ENCODE results near the gene GPR152.
"Not testable (repeated sequence)": the region's sequence is repeated elsewhere in the genome, so short reads cannot be mapped to it uniquely, and the experiment has no call there.

Gene GPR152

DNA sequence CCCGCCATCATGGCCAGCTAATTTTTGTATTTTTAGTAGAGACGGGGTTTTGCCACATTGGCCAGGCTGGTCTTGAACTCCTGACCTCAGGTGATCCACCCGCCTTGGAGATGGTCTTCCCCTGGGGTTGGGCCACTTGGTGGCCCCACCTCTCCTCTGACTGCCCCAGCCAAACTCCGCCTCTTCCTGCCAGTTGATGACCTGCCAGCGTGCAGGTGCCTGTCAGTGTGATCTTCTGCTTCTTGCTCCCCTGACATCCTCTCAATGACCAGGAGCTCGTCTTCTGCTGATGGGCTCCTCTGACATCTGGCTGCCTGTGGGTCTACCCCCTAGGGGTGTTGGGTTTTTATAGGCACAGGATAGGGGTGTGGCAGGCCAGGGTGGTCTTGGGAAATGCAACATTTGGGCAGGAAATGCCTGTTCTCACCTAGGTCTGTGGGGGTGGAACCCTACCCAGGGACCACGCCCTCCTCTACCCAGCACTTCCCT is 33.4 kb upstream of the GPR152 start:
- peaks cover 20% of the 10 kb centered on the region for H3K36me3 ChIP-seq (ENCODE audit: control insufficient read depth, insufficient read depth, low read length)
- H3K9me3 ChIP-seq (ENCODE audit: control insufficient read depth, insufficient read depth, low read length); H3K4me3 ChIP-seq (ENCODE audit: low read depth, low read length); H3K9ac ChIP-seq (ENCODE audit: low read depth, low read length); H3K4me1 ChIP-seq (ENCODE audit: control insufficient read depth, insufficient read depth, low read length); H3K27me3 ChIP-seq (ENCODE audit: control insufficient read depth, insufficient read depth, low read length); H3K27ac ChIP-seq (ENCODE audit: low read depth, low read length): not testable (repeated sequence)

DNA sequence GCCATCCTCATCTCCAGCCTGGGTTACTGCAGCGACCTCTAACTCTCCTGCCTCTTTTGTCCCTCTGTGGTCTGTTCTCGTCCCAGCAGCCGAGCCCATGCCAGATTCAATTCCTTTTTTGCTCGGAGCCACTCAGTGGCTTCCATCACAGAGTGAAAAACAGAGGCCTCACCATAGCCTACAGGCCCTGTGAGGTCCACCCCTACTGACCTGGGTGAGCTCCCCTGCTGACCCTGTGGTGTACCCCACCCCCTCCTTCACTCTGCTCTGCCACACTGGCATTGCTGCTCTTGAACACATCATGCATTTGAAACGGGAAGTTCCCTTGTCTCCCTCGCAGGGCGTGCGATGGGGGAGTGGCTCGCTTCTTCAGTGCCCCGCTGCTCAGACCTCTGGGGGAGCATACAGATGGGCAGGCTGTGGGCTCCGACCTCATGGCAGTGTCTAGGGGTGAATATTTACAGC is 32.4 kb upstream of the GPR152 start:
- Histone ChIP-seq H3K4me1 (ENCODE audit: control insufficient read depth, insufficient read depth, low read length) (no peaks in the 10 kb centered on the region; the same call in 1 of the 2 replicates), H3K36me3 (ENCODE audit: control insufficient read depth, insufficient read depth, low read length) (peaks cover 10% of the 10 kb centered on the region; the same call in 1 of the 2 replicates), H3K27me3 (ENCODE audit: control insufficient read depth, insufficient read depth, low read length) (peaks cover 8% of the 10 kb centered on the region), H3K9ac (ENCODE audit: low read depth, low read length) (no peak overlapping the region), H3K9me3 (ENCODE audit: control insufficient read depth, insufficient read depth, low read length) (no peaks in the 10 kb centered on the region), H3K4me3 (ENCODE audit: low read depth, low read length) (no peak overlapping the region), H3K27ac (ENCODE audit: low read depth, low read length) (no peak overlapping the region)

DNA sequence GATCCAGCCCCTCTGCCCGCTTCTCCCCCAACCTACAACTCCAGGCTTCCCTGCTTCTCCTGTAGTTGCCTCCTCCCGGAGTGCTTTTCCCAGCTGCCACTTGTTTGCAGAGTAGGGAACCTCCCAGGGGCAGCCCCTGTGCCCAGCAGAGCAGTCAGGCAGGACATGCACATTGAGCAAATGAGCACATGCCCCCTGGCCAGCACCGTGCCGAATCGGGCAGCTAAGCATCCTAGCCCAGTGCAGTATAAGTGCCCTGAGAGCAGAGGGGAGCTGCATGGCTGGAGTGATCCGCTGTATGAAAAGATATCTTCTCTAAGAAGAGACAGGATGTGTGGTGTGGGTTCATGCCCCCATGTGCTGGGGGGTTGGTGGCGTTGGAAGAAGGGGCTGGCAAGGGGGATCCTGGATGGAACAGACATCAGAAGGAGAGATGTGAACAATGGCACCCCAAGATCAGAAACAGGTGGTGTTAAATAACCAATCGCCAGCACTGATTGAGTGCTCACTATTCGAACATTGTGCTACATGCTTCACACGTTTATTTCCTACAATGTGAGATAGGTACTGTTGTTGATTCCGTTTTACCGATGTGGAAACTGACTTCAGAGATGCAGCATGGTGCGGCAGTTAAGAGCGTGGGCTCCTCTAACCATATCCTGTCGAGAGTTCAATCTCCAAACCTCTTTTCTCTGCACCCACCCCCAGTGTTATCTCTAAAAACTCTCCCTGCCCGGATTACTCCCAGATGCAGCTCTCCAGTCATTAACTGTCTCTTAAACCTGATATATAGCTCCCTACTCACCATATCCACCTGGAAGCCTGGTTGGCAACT is 31.5 kb upstream of the GPR152 start:
- H3K9ac ChIP-seq (ENCODE audit: low read depth, low read length), result no peak overlapping the region
- H3K27ac ChIP-seq (ENCODE audit: low read depth, low read length), result no peak overlapping the region

DNA sequence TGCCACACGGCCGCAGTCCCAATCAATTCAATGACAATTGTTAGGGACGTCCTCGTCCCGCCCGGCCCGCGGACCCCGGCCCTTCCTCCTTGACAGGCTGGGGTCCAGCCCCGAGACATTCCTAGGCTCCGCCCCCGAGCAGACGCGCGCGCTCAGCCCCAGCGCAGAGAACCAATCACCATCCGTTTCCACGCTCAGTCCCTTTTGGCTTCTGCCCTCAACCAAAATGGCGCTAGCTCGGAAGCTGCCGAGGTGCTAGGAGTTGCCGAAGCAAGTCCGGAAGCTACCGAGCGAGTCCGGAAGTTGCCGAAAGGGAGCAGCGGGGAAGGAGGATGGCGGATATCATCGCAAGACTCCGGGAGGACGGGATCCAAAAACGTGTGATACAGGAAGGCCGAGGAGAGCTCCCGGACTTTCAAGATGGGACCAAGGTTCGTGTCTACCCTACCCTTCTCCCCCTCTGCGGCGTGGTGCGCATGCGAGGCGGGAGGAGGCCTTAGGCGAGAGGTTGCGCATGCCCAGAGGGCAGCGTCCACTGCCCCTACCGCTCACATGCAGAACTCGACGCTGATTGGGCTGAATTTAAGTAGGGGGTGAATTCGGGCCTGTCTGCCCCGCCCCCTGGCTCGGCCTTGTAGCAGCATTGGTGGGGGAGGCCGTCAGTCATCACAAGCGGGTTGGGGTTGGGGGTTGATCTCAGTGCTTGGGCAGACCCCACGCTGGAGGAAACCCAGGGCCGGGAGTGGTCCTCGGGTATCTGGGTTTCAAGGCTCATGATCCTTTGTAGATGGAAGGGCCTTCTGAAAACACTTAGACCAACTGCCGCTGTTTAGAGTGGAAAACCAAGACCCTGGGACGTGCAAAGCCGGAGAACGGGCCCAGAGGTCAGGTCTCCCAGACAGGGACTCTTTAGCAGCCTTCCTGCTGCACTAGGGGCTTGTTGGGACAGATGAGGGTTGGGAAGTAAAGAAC is 30.6 kb upstream of the GPR152 start, which contains the start of gene AIP:
Gene AIP, plus strand, starts transcription at position 200 of the 972 bp plus-strand sequence. Its CDS starts 133 bp downstream, at position 333.
- Histone ChIP-seq H3K9ac (ENCODE audit: low read depth, low read length) (peak within 1 kb of the TSS; percentile 70), H3K9me3 (ENCODE audit: control insufficient read depth, insufficient read depth, low read length) (no peaks in the 10 kb centered on the region), H3K4me1 (ENCODE audit: control insufficient read depth, insufficient read depth, low read length) (no peaks in the 10 kb centered on the region; the same call in 1 of the 2 replicates), H3K27me3 (ENCODE audit: control insufficient read depth, insufficient read depth, low read length) (peaks cover 8% of the 10 kb centered on the region), H3K36me3 (ENCODE audit: control insufficient read depth, insufficient read depth, low read length) (peaks cover 3% of the 10 kb centered on the region; the same call in 1 of the 2 replicates), H3K4me3 (ENCODE audit: low read depth, low read length) (peak within 1 kb of the TSS; percentile 63), H3K27ac (ENCODE audit: low read depth, low read length) (peak within 1 kb of the TSS; percentile 56)

More for the DNA sequence above, 31.5 kb upstream of the GPR152 start:
- H3K4me3 ChIP-seq (ENCODE audit: low read depth, low read length), result no peak overlapping the region
- H3K27me3 ChIP-seq (ENCODE audit: control insufficient read depth, insufficient read depth, low read length), result peaks cover 8% of the 10 kb centered on the region
- no peaks in the 10 kb centered on the region for H3K9me3 ChIP-seq (ENCODE audit: control insufficient read depth, insufficient read depth, low read length)
- H3K36me3 ChIP-seq (ENCODE audit: control insufficient read depth, insufficient read depth, low read length), result peaks cover 3% of the 10 kb centered on the region; the same call in 1 of the 2 replicates
- no peaks in the 10 kb centered on the region; the same call in 1 of the 2 replicates for H3K4me1 ChIP-seq (ENCODE audit: control insufficient read depth, insufficient read depth, low read length)

DNA sequence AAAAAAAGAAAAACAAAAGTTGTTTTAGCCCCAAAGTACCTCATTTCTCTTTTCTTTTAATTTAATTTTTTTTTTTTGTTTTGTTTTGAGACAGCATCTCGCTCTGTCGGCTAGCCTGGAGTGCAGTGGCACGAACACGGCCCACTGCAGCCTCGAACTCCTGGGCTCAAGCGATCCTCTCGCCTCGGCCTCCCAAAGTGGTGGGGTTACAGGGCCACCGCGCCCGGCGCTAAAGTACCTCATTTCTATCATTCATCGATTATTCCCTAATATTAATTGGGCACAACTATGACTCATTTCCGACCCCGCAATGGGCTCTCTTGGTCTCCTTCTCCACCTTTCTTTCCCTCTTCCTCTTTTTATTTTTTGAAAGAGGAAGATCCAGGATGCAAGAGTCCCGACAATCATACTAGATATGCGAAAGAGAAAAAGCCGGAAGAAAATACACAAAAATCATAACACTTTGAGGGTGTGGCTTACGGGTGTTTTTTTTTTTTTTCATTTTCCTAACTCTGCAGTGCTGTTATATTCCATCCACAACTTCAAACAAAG is 29.8 kb upstream of the GPR152 start:
- peak overlapping the region; percentile 63 for H3K4me3 ChIP-seq (ENCODE audit: low read depth, low read length)
- H3K36me3 ChIP-seq (ENCODE audit: control insufficient read depth, insufficient read depth, low read length), result no peaks in the 10 kb centered on the region
- no peaks in the 10 kb centered on the region for H3K9me3 ChIP-seq (ENCODE audit: control insufficient read depth, insufficient read depth, low read length)
- H3K9ac ChIP-seq (ENCODE audit: low read depth, low read length), result no peak overlapping the region
- H3K27ac ChIP-seq (ENCODE audit: low read depth, low read length), result no peak overlapping the region
- no peaks in the 10 kb centered on the region; the same call in 1 of the 2 replicates for H3K4me1 ChIP-seq (ENCODE audit: control insufficient read depth, insufficient read depth, low read length)
- H3K27me3 ChIP-seq (ENCODE audit: control insufficient read depth, insufficient read depth, low read length), result peaks cover 8% of the 10 kb centered on the region

DNA sequence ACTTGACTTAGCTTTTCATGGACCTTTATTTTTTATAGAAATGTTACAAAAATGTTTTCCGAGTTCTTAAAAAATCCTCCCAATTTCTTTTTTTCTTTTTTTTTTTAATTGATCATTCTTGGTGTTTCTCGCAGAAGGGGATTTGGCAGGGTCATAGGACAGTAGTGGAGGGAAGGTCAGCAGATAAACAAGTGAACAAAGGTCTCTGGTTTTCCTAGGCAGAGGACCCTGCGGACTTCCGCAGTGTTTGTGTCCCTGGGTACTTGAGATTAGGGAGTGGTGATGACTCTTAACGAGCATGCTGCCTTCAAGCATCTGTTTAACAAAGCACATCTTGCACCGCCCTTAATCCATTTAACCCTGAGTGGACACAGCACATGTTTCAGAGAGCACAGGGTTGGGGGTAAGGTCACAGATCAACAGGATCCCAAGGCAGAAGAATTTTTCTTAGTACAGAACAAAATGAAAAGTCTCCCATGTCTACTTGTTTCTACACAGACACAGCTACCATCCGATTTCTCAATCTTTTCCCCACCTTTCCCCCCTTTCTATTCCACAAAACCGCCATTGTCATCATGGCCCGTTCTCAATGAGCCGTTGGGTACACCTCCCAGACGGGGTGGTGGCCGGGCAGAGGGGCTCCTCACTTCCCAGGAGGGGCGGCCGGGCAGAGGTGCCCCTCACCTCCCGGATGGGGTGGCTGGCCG is 25.0 kb upstream of the GPR152 start:
- H3K9ac ChIP-seq (ENCODE audit: low read depth, low read length); H3K36me3 ChIP-seq (ENCODE audit: control insufficient read depth, insufficient read depth, low read length); H3K9me3 ChIP-seq (ENCODE audit: control insufficient read depth, insufficient read depth, low read length); H3K4me3 ChIP-seq (ENCODE audit: low read depth, low read length); H3K27ac ChIP-seq (ENCODE audit: low read depth, low read length); H3K27me3 ChIP-seq (ENCODE audit: control insufficient read depth, insufficient read depth, low read length); H3K4me1 ChIP-seq (ENCODE audit: control insufficient read depth, insufficient read depth, low read length): not testable (repeated sequence)

DNA sequence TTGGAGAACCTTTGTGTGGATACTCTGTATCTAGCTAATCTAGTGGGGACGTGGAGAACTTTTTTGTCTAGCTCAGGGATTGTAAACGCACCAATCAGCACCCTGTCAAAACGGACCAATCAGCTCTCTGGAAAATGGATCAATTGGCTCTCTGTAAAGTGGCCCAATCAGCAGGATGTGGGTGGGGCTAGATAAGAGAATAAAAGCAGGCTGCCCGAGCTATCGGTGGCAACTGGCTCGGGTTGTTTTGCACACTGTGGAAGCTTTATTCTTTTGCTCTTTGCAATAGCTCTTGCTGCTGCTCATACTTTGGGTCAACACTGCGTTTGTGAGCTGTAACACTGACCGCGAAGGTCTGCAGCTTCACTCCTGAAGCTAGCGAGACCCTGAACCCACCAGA is 24.2 kb upstream of the GPR152 start:
- H3K9ac ChIP-seq (ENCODE audit: low read depth, low read length); H3K4me3 ChIP-seq (ENCODE audit: low read depth, low read length); H3K36me3 ChIP-seq (ENCODE audit: control insufficient read depth, insufficient read depth, low read length); H3K27ac ChIP-seq (ENCODE audit: low read depth, low read length); H3K9me3 ChIP-seq (ENCODE audit: control insufficient read depth, insufficient read depth, low read length); H3K4me1 ChIP-seq (ENCODE audit: control insufficient read depth, insufficient read depth, low read length); H3K27me3 ChIP-seq (ENCODE audit: control insufficient read depth, insufficient read depth, low read length): not testable (repeated sequence)

DNA sequence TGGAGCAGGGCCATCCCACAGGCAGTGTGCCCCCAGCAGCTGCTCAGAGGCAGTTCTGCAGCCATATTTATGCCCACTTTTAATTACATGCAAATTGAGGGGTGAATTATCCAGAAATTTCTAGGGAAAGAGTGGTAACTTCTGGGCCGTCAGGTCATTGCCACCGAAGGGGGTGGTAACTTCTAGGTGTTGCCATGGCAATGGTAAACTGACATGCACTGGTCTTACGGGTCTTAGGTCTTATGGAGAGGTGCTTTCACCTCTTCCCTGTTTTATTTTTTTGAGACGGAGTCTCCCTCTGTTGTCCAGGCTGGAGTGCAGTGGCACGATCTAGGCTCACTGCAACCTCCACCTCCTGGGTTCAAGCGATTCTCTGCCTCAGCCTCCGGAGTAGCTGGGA is 20.4 kb upstream of the GPR152 start:
- Histone ChIP-seq H3K4me3 (ENCODE audit: low read depth, low read length) (no peak overlapping the region), H3K27ac (ENCODE audit: low read depth, low read length) (no peak overlapping the region), H3K9ac (ENCODE audit: low read depth, low read length) (no peak overlapping the region), H3K9me3 (ENCODE audit: control insufficient read depth, insufficient read depth, low read length) (no peaks in the 10 kb centered on the region), H3K27me3 (ENCODE audit: control insufficient read depth, insufficient read depth, low read length) (no peaks in the 10 kb centered on the region), H3K36me3 (ENCODE audit: control insufficient read depth, insufficient read depth, low read length) (no peaks in the 10 kb centered on the region), H3K4me1 (ENCODE audit: control insufficient read depth, insufficient read depth, low read length) (0 out of 2 replicates have a peak, but pooled peaks cover 6% of the 10 kb centered on the region)

DNA sequence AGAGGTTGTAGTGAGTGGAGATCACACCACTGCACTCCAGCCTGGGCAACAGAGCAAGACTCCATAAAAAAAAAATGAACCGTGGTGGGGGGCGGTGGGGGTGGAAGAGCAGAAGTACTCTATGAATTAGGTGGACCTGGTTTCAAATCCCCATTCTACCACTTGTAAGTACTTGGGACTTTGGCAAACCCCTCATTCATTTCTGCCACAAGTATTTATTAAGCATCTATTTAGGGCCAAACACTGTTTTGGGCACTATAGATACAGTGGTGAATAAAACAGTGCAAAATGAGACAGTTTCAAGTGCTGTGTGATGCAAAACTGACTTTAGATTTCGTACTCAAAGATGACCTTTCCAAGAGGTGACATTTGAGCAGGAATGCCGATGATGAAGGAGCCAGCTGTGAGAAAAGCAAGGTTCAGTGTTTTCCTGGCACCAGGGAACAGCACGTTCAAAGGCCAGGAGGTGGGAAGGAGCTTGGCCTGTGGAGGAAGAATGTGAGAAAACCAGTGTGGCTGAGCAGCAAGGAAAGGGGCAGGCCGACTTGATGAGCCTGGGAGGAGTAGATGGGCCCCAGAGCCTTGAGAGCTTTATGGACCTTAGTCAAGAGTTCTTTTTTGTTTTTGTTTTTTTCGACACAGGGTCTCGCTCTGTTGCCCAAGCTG is 17.9 kb upstream of the GPR152 start:
- Histone ChIP-seq H3K4me1 (ENCODE audit: control insufficient read depth, insufficient read depth, low read length) (peaks cover 7% of the 10 kb centered on the region; the same call in 1 of the 2 replicates), H3K4me3 (ENCODE audit: low read depth, low read length) (no peak overlapping the region), H3K27me3 (ENCODE audit: control insufficient read depth, insufficient read depth, low read length) (no peaks in the 10 kb centered on the region), H3K36me3 (ENCODE audit: control insufficient read depth, insufficient read depth, low read length) (0 out of 2 replicates have a peak, but pooled peaks cover 4% of the 10 kb centered on the region), H3K9me3 (ENCODE audit: control insufficient read depth, insufficient read depth, low read length) (no peaks in the 10 kb centered on the region), H3K9ac (ENCODE audit: low read depth, low read length) (no peak overlapping the region), H3K27ac (ENCODE audit: low read depth, low read length) (no peak overlapping the region)
